ENCODE results near the gene CRISP3. TPM values are rescaled to one million over a fixed set of nuclear protein-coding genes. Genes with fewer than 3 reads are reported as not detected.
"Not testable (repeated sequence)": the region's sequence is repeated elsewhere in the genome, so short reads cannot be mapped to it uniquely, and the experiment has no call there.

CRISP3 gene
- total RNA-seq, 4 donors from 2014 or later = not detected

DNA sequence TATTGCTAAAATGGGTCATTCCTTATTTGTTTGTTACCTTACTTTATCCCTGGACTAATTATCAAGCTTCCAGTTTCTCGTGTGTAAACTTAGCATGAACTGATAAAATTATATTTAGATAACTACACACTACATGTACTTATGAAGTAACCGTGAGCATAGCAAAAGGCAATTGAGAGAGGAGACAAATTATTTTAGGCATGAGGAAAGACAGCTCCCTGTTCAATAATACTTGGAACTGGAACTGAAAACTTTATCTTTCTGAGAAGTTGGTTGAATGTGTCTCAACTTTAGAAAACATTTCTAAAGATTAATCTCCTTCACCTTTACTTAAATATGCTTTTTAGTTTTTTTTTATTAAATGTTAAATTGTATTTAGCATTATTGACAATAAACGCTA is 11.4 kb downstream of the CRISP3 start:
- Histone ChIP-seq H3K4me1 (no peaks in the 10 kb centered on the region), H3K9me3 (no peaks in the 10 kb centered on the region), H3K36me3 (no peaks in the 10 kb centered on the region), H3K4me3 (replicated peaks in 1 of 3) (no peak overlapping the region), H3K27me3 (no peaks in the 10 kb centered on the region), H3K27ac (no peak overlapping the region)
- 82 to 86% methylated on average over 3 of the region's 3 CpGs for WGBS, 2 donors
- intact Hi-C loops (cut with DNase I) = no loop called here
- no peak for TF ChIP-seq POLR2A (IDR thresholded peaks at IDR 0.05)
- TF ChIP-seq, protein P1, sequence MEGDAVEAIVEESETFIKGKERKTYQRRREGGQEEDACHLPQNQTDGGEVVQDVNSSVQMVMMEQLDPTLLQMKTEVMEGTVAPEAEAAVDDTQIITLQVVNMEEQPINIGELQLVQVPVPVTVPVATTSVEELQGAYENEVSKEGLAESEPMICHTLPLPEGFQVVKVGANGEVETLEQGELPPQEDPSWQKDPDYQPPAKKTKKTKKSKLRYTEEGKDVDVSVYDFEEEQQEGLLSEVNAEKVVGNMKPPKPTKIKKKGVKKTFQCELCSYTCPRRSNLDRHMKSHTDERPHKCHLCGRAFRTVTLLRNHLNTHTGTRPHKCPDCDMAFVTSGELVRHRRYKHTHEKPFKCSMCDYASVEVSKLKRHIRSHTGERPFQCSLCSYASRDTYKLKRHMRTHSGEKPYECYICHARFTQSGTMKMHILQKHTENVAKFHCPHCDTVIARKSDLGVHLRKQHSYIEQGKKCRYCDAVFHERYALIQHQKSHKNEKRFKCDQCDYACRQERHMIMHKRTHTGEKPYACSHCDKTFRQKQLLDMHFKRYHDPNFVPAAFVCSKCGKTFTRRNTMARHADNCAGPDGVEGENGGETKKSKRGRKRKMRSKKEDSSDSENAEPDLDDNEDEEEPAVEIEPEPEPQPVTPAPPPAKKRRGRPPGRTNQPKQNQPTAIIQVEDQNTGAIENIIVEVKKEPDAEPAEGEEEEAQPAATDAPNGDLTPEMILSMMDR (IDR thresholded peaks at IDR 0.05) = no peak
- DNase-seq = no peak

- no peak overlapping the region for H3K27ac ChIP-seq
- H3K27me3 ChIP-seq = no peaks in the 10 kb centered on the region
- H3K4me3 ChIP-seq (replicated peaks in 1 of 3) = no peak overlapping the region
- no peak for DNase-seq
- intact Hi-C loops (cut with DNase I) = no loop called here
- TF ChIP-seq, protein P1 (IDR thresholded peaks at IDR 0.05) = no peak
- no peak for TF ChIP-seq POLR2A (IDR thresholded peaks at IDR 0.05)
- no peaks in the 10 kb centered on the region for H3K9me3 ChIP-seq
- H3K36me3 ChIP-seq = no peaks in the 10 kb centered on the region
- H3K4me1 ChIP-seq = no peaks in the 10 kb centered on the region
Measured at GRCh38 chr6:49730251-49730650, 13.9 kb downstream of the CRISP3 start.

- H3K4me3 ChIP-seq (replicated peaks in 1 of 3); DNase-seq; intact Hi-C loops (cut with DNase I); H3K27ac ChIP-seq; H3K36me3 ChIP-seq; H3K27me3 ChIP-seq; H3K4me1 ChIP-seq; H3K9me3 ChIP-seq: not testable (repeated sequence)
- WGBS, 2 donors = 73 to 85% methylated on average over 4 of the region's 4 CpGs
Measured at GRCh38 chr6:49723917-49724316, 20.3 kb downstream of the CRISP3 start.

GRCh38 chr6:49721297-49721696 is 22.9 kb downstream of the CRISP3 start:
- 67 to 80% methylated on average over 2 of the region's 2 CpGs for WGBS, 2 donors
- TF ChIP-seq POLR2A (IDR thresholded peaks at IDR 0.05) = no peak
- TF ChIP-seq, protein P1 (IDR thresholded peaks at IDR 0.05) = no peak
- intact Hi-C loops (cut with DNase I) = no loop called here

DNA sequence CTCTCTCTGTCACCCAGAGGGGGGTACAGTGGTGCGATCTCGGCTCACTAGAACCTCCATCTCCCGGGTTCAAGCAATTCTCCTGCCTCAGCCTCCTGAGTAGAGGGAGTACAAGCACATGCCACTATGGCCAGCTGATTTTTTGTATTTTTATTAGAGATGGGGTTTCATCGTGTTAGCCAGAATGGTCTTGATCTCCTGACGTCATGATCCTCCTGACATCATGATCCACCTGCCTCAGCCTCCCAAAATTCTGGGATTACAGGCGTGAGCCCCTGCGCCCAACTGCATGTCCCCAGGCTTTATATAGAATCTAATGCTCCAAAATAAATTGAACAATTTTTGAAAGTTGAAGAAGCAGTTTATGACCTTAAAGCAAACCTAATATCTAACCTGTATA is 23.8 kb downstream of the CRISP3 start:
- 91 to 94% methylated on average over 7 of the region's 7 CpGs for WGBS, 2 donors
- intact Hi-C loops (cut with DNase I) = no loop called here

More at GRCh38 chr6:49721297-49721696, 22.9 kb downstream of the CRISP3 start:
- H3K9me3 ChIP-seq = no peaks in the 10 kb centered on the region
- no peak for DNase-seq
- no peaks in the 10 kb centered on the region for H3K4me1 ChIP-seq
- no peak overlapping the region for H3K27ac ChIP-seq
- H3K27me3 ChIP-seq = no peaks in the 10 kb centered on the region
- no peaks in the 10 kb centered on the region for H3K36me3 ChIP-seq
- no peak overlapping the region for H3K4me3 ChIP-seq (replicated peaks in 1 of 3)

More for the DNA sequence above, 23.8 kb downstream of the CRISP3 start:
- no peak overlapping the region for H3K4me3 ChIP-seq (replicated peaks in 1 of 3)
- no peak overlapping the region for H3K27ac ChIP-seq
- H3K4me1 ChIP-seq = no peaks in the 10 kb centered on the region
- H3K9me3 ChIP-seq = no peaks in the 10 kb centered on the region
- H3K36me3 ChIP-seq = no peaks in the 10 kb centered on the region
- no peak for DNase-seq
- TF ChIP-seq, protein P1 (IDR thresholded peaks at IDR 0.05) = no peak
- TF ChIP-seq POLR2A (IDR thresholded peaks at IDR 0.05) = no peak
- H3K27me3 ChIP-seq = no peaks in the 10 kb centered on the region

All from thyroid gland (tissue), 4 donors.